IMR-90 (cell line): ENCODE data around the gene PPARGC1A.
A peak's percentile ranks its signal among the peaks of the same experiment; 100 is the strongest.

Source experiments
- BHLHE40 ChIP-seq: fragments of 150-350 bp; IDR thresholded peaks from 2 replicates; pipeline ENCODE4 v1.6.1; 2016; ENCODE audit warnings: mild to moderate bottlenecking, low read depth, low read length
- CEBPB ChIP-seq: IDR thresholded peaks from 2 replicates; pipeline ENCODE4 v1.6.1; 2012; ENCODE audit warnings: low read depth, low read length, improper control_type of control experiment
- CTCF ChIP-seq: conservative IDR thresholded peaks from 2 replicates; pipeline ENCODE4 v1.5.1; 2012; ENCODE audit warnings: mild to moderate bottlenecking, low read depth, low read length, improper control_type of control experiment
- ELK1 ChIP-seq: fragments of 150-350 bp; IDR thresholded peaks from 2 replicates; pipeline ENCODE4 v1.6.1; 2016; ENCODE audit warnings: low read depth, mild to moderate bottlenecking, low read length, moderate library complexity, borderline replicate concordance
- MAZ ChIP-seq: IDR thresholded peaks from 2 replicates; pipeline ENCODE4 v1.6.1; 2012; ENCODE audit warnings: low read depth, mild to moderate bottlenecking, low read length, improper control_type of control experiment, moderate library complexity, borderline replicate concordance
- MXI1 ChIP-seq: IDR thresholded peaks from 2 replicates; pipeline ENCODE4 v1.6.1; 2012; ENCODE audit warnings: low read depth, mild to moderate bottlenecking, low read length, moderate library complexity, borderline replicate concordance
- POLR2A ChIP-seq: IDR thresholded peaks from 2 replicates; pipeline ENCODE4 v1.6.1; 2012; ENCODE audit warnings: mild to moderate bottlenecking, low read depth, low read length
- SMC3 ChIP-seq: fragments of 150-350 bp; IDR thresholded peaks from 2 replicates; pipeline ENCODE4 v1.6.1; 2016; ENCODE audit warnings: low read depth, mild to moderate bottlenecking, antibody characterized with exemption, low read length, moderate library complexity
- USF2 ChIP-seq: fragments of 150-350 bp; IDR thresholded peaks from 2 replicates; pipeline ENCODE4 v1.6.1; 2017; ENCODE audit warnings: mild to moderate bottlenecking, antibody characterized with exemption, low read length, low read depth

- no peak for TF ChIP-seq CTCF
- peak; percentile 23; the same call in 1 of the 2 replicates for TF ChIP-seq CEBPB
- no peak for TF ChIP-seq BHLHE40
- TF ChIP-seq POLR2A, result no peak
- peak; percentile 54; the same call in 1 of the 2 replicates for TF ChIP-seq USF2
- no peak for TF ChIP-seq MAZ
- no peak for TF ChIP-seq ELK1
- no peak for TF ChIP-seq MXI1
- no peak for TF ChIP-seq SMC3
Measured at GRCh38 chr4:23888421-23889319, 1.2 kb downstream of the PPARGC1A start.
